Lower leg skin (tissue), 3 donors: ENCODE results near the gene GPR157.

Experiments used
- POLR2A ChIP-seq, 2 donors: fragments of 450-650 bp; IDR thresholded peaks; one replicate each; pipeline ENCODE4 v1.6.1; 2016 to 2017; ENCODE audit warnings: antibody characterized with exemption in 2 of 2, mild to moderate bottlenecking in 1 of 2, moderate library complexity in 1 of 2
- TF ChIP-seq, protein P1 (sequence below), 3 donors: fragments of 450-650 bp; IDR thresholded peaks; one replicate each; pipeline ENCODE4 v1.5.1; 2016; ENCODE audit warnings: antibody characterized with exemption in 3 of 3, mild to moderate bottlenecking in 3 of 3, moderate library complexity in 2 of 3

DNA sequence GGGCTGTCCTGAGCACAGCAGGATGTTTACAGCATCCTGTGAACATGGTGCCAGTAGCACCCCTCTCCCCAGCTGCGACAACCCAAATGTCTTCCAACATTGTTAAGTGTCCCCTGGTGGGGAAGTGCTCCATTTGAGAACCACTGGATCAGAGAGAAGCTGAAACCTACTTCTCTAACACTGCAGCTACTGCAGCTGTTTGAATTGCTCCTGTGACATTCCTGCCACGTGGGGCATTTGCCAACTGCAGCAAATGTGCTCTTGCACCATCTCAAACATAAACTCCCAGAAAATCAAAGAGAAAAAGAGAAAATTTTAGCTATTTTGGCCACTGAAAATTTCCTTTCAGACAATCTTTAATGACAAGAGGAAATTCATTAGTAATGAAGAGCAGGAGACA, 70.4 kb downstream of the GPR157 start:
- TF ChIP-seq, protein P1, sequence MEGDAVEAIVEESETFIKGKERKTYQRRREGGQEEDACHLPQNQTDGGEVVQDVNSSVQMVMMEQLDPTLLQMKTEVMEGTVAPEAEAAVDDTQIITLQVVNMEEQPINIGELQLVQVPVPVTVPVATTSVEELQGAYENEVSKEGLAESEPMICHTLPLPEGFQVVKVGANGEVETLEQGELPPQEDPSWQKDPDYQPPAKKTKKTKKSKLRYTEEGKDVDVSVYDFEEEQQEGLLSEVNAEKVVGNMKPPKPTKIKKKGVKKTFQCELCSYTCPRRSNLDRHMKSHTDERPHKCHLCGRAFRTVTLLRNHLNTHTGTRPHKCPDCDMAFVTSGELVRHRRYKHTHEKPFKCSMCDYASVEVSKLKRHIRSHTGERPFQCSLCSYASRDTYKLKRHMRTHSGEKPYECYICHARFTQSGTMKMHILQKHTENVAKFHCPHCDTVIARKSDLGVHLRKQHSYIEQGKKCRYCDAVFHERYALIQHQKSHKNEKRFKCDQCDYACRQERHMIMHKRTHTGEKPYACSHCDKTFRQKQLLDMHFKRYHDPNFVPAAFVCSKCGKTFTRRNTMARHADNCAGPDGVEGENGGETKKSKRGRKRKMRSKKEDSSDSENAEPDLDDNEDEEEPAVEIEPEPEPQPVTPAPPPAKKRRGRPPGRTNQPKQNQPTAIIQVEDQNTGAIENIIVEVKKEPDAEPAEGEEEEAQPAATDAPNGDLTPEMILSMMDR (IDR thresholded peaks at IDR 0.05), result no peak
- no peak for TF ChIP-seq POLR2A (IDR thresholded peaks at IDR 0.05)
